GM19463 (cell line): ENCODE results near the gene PCGF2.

ENCODE experiments used
- ATAC-seq: cut with Tn5 transposase; IDR thresholded peaks from one replicate; pipeline ENCODE4 v1.9.1; 2021; ENCODE audit warnings: mild to moderate bottlenecking, moderate library complexity; ENCODE audit not compliant: unreplicated experiment

The PCGF2 gene

GRCh38 chr17:38751808-38752307, 3.7 kb upstream of the PCGF2 start:
- no peak for ATAC-seq

- no peak for ATAC-seq
These were observed 3.1 kb upstream of the PCGF2 start for GRCh38 chr17:38751144-38751807.

GRCh38 chr17:38750312-38751121, 2.4 kb upstream of the PCGF2 start:
- ATAC-seq = no peak

GRCh38 chr17:38750044-38750311, 1.8 kb upstream of the PCGF2 start:
- ATAC-seq = no peak

- no peak for ATAC-seq
These were observed 1.3 kb upstream of the PCGF2 start for GRCh38 chr17:38749223-38750043.

GRCh38 chr17:38748892-38749222, 721 bp upstream of the PCGF2 start:
- ATAC-seq = no peak

- no peak for ATAC-seq
These were observed 530 bp downstream of the PCGF2 start for GRCh38 chr17:38747463-38748148.

GRCh38 chr17:38746849-38747462, 1.2 kb downstream of the PCGF2 start:
- ATAC-seq = no peak

GRCh38 chr17:38746004-38746848, 1.9 kb downstream of the PCGF2 start:
- no peak for ATAC-seq

- ATAC-seq = no peak
These were observed 2.6 kb downstream of the PCGF2 start for GRCh38 chr17:38745545-38745944.

- ATAC-seq = no peak
These were observed 4.5 kb downstream of the PCGF2 start for GRCh38 chr17:38743556-38744171.

- ATAC-seq = no peak
These were observed 5.5 kb downstream of the PCGF2 start for GRCh38 chr17:38742411-38743308.

GRCh38 chr17:38741921-38742410, 6.2 kb downstream of the PCGF2 start:
- ATAC-seq = no peak

GRCh38 chr17:38741461-38741860, 6.7 kb downstream of the PCGF2 start:
- no peak for ATAC-seq

- no peak for ATAC-seq
These were observed 7.3 kb downstream of the PCGF2 start for GRCh38 chr17:38740806-38741205.

GRCh38 chr17:38740044-38740443, 8.1 kb downstream of the PCGF2 start:
- ATAC-seq = no peak

GRCh38 chr17:38739305-38739704, 8.8 kb downstream of the PCGF2 start:
- ATAC-seq = no peak

- no peak for ATAC-seq
These were observed 9.4 kb downstream of the PCGF2 start for GRCh38 chr17:38738686-38739085.
